Natural killer cell (primary cell): Measurements from ENCODE around the gene CEP85. TPM values are rescaled to one million over a fixed set of nuclear protein-coding genes. Genes with fewer than 3 reads are reported as not detected.

Experiments used
- ATAC-seq, 3 donors: fragments of 150-1000 bp in 2 of 3; fragments of 200-7000 bp in 1 of 3; cut with Tn5 transposase; 1 replicate in 1 of 3; 2 replicates in 2 of 3; pipeline ENCODE4 v1.10.0; 2021; ENCODE audit warnings: mild to moderate bottlenecking in 2 of 3, moderate library complexity in 2 of 3
- DNase-seq, 2 donors: peaks; one replicate each; pipeline versions ENCODE4 v3.0.0 to v3.0.0-alpha.2; 2013 to 2021; ENCODE audit warnings: mixed read lengths in 1 of 2
- H3K27ac ChIP-seq: one replicate; pipeline ENCODE4 v1.5.1; 2013; ENCODE audit warnings: mild to moderate bottlenecking, low read length
- H3K27me3 ChIP-seq: one replicate; pipeline ENCODE4 v1.6.1; 2013; ENCODE audit warnings: low read length; ENCODE audit not compliant: control insufficient read depth, insufficient read depth
- H3K36me3 ChIP-seq: one replicate; pipeline ENCODE4 v1.6.1; 2013; ENCODE audit warnings: low read length; ENCODE audit not compliant: control insufficient read depth, insufficient read depth
- H3K4me1 ChIP-seq: one replicate; pipeline ENCODE4 v1.6.1; 2013; ENCODE audit warnings: low read length; ENCODE audit not compliant: control insufficient read depth, insufficient read depth
- H3K4me3 ChIP-seq: one replicate; pipeline ENCODE4 v1.5.1; 2013; ENCODE audit warnings: low read length
- H3K9me3 ChIP-seq: one replicate; pipeline ENCODE4 v1.6.1; 2013; ENCODE audit warnings: low read length; ENCODE audit not compliant: control insufficient read depth, insufficient read depth
- H3K27ac Mint-ChIP-seq, 2 donors: one replicate each; pipeline ENCODE4 v1.8.0; 2022; ENCODE audit warnings: mild to moderate bottlenecking in 2 of 2, mixed read lengths in 2 of 2, moderate library complexity in 1 of 2
- H3K27me3 Mint-ChIP-seq, 2 donors: one replicate each; pipeline ENCODE4 v1.8.0; 2022; ENCODE audit warnings: low read depth in 2 of 2, mixed read lengths in 2 of 2
- H3K36me3 Mint-ChIP-seq: one replicate; pipeline ENCODE4 v1.8.0; 2022; ENCODE audit warnings: mixed read lengths
- H3K4me1 Mint-ChIP-seq, 2 donors: one replicate each; pipeline ENCODE4 v1.8.0; 2022; ENCODE audit warnings: mixed read lengths in 2 of 2
- H3K4me3 Mint-ChIP-seq: one replicate; pipeline ENCODE4 v1.8.0; 2022; ENCODE audit warnings: mild to moderate bottlenecking, moderate library complexity, mixed read lengths
- H3K9me3 Mint-ChIP-seq, 2 donors: one replicate each; pipeline ENCODE4 v1.8.0; 2022; ENCODE audit warnings: mixed read lengths in 2 of 2
- CTCF ChIP-seq: fragments of 200-600 bp; IDR thresholded peaks from one replicate; pipeline ENCODE4 v1.8.0; 2022; ENCODE audit warnings: antibody characterized with exemption
- WGBS: methylation state at CpG from one replicate; pipeline ENCODE4 v1.1.7; 2013; ENCODE audit warnings: missing lambda C conversion rate; ENCODE audit not compliant: insufficient coverage; 5-methylcytosine and 5-hydroxymethylcytosine counted together
- intact Hi-C: fragments of 100-400 bp; cut with micrococcal nuclease; formaldehyde crosslinking; loops from one replicate; pipeline ENCODE4 v1.14.2; 2022
- total RNA-seq, 4 donors: library from RNA; stranded (reverse); fragments of 120-200 nt in 1 of 4; gene quantifications; one replicate each; pipeline versions ENCODE4 v1.2.3 to v1.2.4, GENCODE V29; 2013 to 2022

CEP85 gene
- total RNA-seq, 3 donors from 2014 or later (not counting 1 experiment from before 2014, with no cell fraction given) = 13.0 to 20.4 (median 18.0) TPM

DNA sequence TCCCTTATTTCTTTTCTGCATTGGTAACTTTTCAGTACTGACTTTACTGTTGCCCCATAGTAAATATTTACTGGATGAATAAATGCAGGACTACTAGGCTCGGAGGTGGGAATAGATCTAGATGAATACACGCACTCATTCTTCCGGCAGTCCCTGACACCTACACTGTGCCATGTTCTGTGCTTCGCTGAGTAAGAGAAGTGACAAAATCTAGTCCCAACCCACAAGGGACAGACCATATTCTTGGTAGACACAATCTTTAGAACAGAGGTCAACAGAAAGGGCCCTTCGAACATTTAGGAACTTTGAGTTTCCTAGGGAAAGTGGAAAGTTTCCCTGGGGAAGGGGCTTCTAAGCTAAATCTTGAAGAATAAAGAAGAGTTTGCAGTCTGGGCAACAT is 80.5 kb downstream of the CEP85 start:
- Mint-ChIP-seq H3K36me3 (no peaks in the 10 kb centered on the region), H3K4me1 (peaks cover 54 to 71% of the 10 kb centered on the region in 2 donors), H3K9me3 (no peaks in the 10 kb centered on the region), H3K4me3 (peak overlapping the region; percentile 82), H3K27me3 (no peaks in the 10 kb centered on the region), H3K27ac (peak overlapping the region; percentile 82 to 83)
- no peak for DNase-seq
- Histone ChIP-seq H3K9me3 (no peaks in the 10 kb centered on the region), H3K36me3 (no peaks in the 10 kb centered on the region), H3K4me3 (no peak overlapping the region), H3K4me1 (peaks cover 68% of the 10 kb centered on the region), H3K27me3 (no peaks in the 10 kb centered on the region), H3K27ac (peak overlapping the region; percentile 27)
- no peak for ATAC-seq
- 59% methylated on average over 5 of the region's 5 CpGs for WGBS
- intact Hi-C loops = loop anchor here (10.0 kb wide), 1 partner anchor 60 kb away; the partner anchor contains the start of gene ZNF683
- no peak for TF ChIP-seq CTCF

GRCh38 chr1:26315874-26316850 is 82.2 kb downstream of the CEP85 start:
- ATAC-seq = no peak
- H3K27ac ChIP-seq = peak overlapping the region; percentile 50
- Mint-ChIP-seq H3K4me1 (peaks cover 63 to 85% of the 10 kb centered on the region in 2 donors), H3K36me3 (peaks cover 1% of the 10 kb centered on the region), H3K4me3 (peak overlapping the region; percentile 28), H3K27me3 (no peaks in the 10 kb centered on the region), H3K9me3 (no peaks in the 10 kb centered on the region), H3K27ac (peak overlapping the region; percentile 82 to 83)
- no peak for DNase-seq
- 70% methylated on average over 8 of the region's 8 CpGs for WGBS
- peaks cover 10% of the 10 kb centered on the region for H3K36me3 ChIP-seq
- intact Hi-C loops = loop anchor here (10.0 kb wide), 1 partner anchor 59 kb away; the partner anchor contains the start of gene ZNF683
- H3K27me3 ChIP-seq = no peaks in the 10 kb centered on the region
- no peaks in the 10 kb centered on the region for H3K9me3 ChIP-seq
- TF ChIP-seq CTCF = no peak
- peaks cover 84% of the 10 kb centered on the region for H3K4me1 ChIP-seq
- H3K4me3 ChIP-seq = no peak overlapping the region

GRCh38 chr1:26317146-26317545 is 83.1 kb downstream of the CEP85 start:
- Histone ChIP-seq H3K4me3 (peak overlapping the region; percentile 67), H3K4me1 (peaks cover 94% of the 10 kb centered on the region), H3K27ac (no peak overlapping the region), H3K36me3 (peaks cover 20% of the 10 kb centered on the region), H3K9me3 (no peaks in the 10 kb centered on the region), H3K27me3 (no peaks in the 10 kb centered on the region)
- Mint-ChIP-seq H3K4me1 (peaks cover 69 to 85% of the 10 kb centered on the region in 2 donors), H3K27me3 (no peaks in the 10 kb centered on the region), H3K9me3 (no peaks in the 10 kb centered on the region), H3K27ac (peak overlapping the region; percentile 86 to 88), H3K4me3 (peak overlapping the region; percentile 96), H3K36me3 (peaks cover 7% of the 10 kb centered on the region)
- no peak for DNase-seq
- TF ChIP-seq CTCF = no peak
- WGBS = 43% methylated on average over 2 of the region's 2 CpGs
- no peak for ATAC-seq
- intact Hi-C loops = loop anchor here (10.0 kb wide), 1 partner anchor 58 kb away; the partner anchor contains the start of gene ZNF683
